Hepatocyte (in vitro differentiated cells): Measurements from ENCODE around the gene LRGUK.

ENCODE experiments used
- CTCF ChIP-seq: fragments of 200-600 bp; sonication (generic); IDR thresholded peaks from 2 replicates; pipeline ENCODE4 v1.5.1; 2016; ENCODE audit warnings: antibody characterized with exemption, mild to moderate bottlenecking; ENCODE audit not compliant: poor library complexity
- EZH2 ChIP-seq: fragments of 200-600 bp; sonication (generic); IDR thresholded peaks from 2 replicates; pipeline ENCODE4 v1.6.1; 2016; ENCODE audit warnings: antibody characterized with exemption, mild to moderate bottlenecking, borderline replicate concordance

GRCh38 chr7:134126966-134127848 is at the start of gene LRGUK:
- TF ChIP-seq CTCF (no peak), EZH2 (no peak)
